Endothelial cell of umbilical vein (primary cell): ENCODE results near the gene CILP2. TPM values are rescaled to one million over a fixed set of nuclear protein-coding genes. Genes with fewer than 3 reads are reported as not detected.

ENCODE experiments used
- BruUV-seq: library from RNA; stranded (reverse); fragments of 400-500 nt; replicated peaks from 2 replicates; lab custom pipeline; 2021; lab: Mats Ljungman, UMichigan
- CTCF ChIA-PET: fragments of 300-600, 350-600 bp; sonication (Branson Sonifier 250); formaldehyde crosslinking; loops from one replicate; lab custom pipeline; 2021; ENCODE audit warnings: antibody characterized with exemption, inconsistent platforms; lab: Charles Lee
- POLR2A ChIA-PET: fragments of 300-600, 350-600 bp; sonication (Branson Sonifier 250); formaldehyde crosslinking; loops from one replicate; lab custom pipeline; 2021; ENCODE audit warnings: antibody characterized with exemption, inconsistent platforms; lab: Charles Lee
- DNase-seq: peaks from one replicate; pipeline ENCODE4 v3.0.0-alpha.2; 2011; ENCODE audit warnings: low read depth, low spot score
- FAIRE-seq: peaks from 2 replicates; lab custom pipeline; 2011; peaks lifted over from hg19 to GRCh38; lab: Jason Lieb, UNC
- H2AFZ ChIP-seq: 2 replicates; pipeline ENCODE4 v1.6.0; 2012; ENCODE audit warnings: low read depth, low read length, control low read depth, inconsistent platforms
- H3K27ac ChIP-seq: 2 replicates; pipeline ENCODE4 v1.5.1; 2011; ENCODE audit warnings: low read depth, mild to moderate bottlenecking, control low read depth, low read length, moderate library complexity; ENCODE audit not compliant: insufficient read depth
- H3K27me3 ChIP-seq, 2 experiments: 2 replicates each; pipeline versions ENCODE4 v1.6.0 to v1.6.1; 2011; ENCODE audit warnings: low read length in 2 of 2, mixed read lengths in 1 of 2; ENCODE audit not compliant: control insufficient read depth in 2 of 2, insufficient read depth in 2 of 2
- H3K36me3 ChIP-seq, 2 experiments: 2 replicates in 1 of 2; 3 replicates in 1 of 2; pipeline ENCODE4 v1.5.1; 2011; ENCODE audit warnings: low read length in 2 of 2, mild to moderate bottlenecking in 1 of 2, moderate library complexity in 1 of 2; ENCODE audit not compliant: control insufficient read depth in 2 of 2, insufficient read depth in 2 of 2; ENCODE audit errors: extremely low read depth in 1 of 2
- H3K4me1 ChIP-seq: 3 replicates; pipeline ENCODE4 v1.5.1; 2011; ENCODE audit warnings: mild to moderate bottlenecking, low read length; ENCODE audit not compliant: control insufficient read depth, insufficient read depth; ENCODE audit errors: extremely low read depth
- H3K4me2 ChIP-seq: 2 replicates; pipeline ENCODE4 v1.6.1; 2011; ENCODE audit warnings: low read length, control low read depth, mixed read lengths; ENCODE audit not compliant: insufficient read depth
- H3K4me3 ChIP-seq, 3 experiments: fragments of 200-600 bp in 1 of 3; sonication (generic), shearing (Covaris generic) in 1 of 3; replicated peaks in 1 of 3; 2 replicates each; pipeline ENCODE4 v1.5.1; 2011 to 2016; ENCODE audit warnings: control low read depth in 3 of 3, low read length in 3 of 3, mild to moderate bottlenecking in 2 of 3, inconsistent platforms in 1 of 3, low read depth in 1 of 3, moderate library complexity in 1 of 3; ENCODE audit not compliant: insufficient read depth in 1 of 3
- H3K79me2 ChIP-seq: 2 replicates; pipeline ENCODE4 v1.6.0; 2012; ENCODE audit warnings: low read length, inconsistent platforms; ENCODE audit not compliant: control insufficient read depth, insufficient read depth
- H3K9ac ChIP-seq: replicated peaks from 2 replicates; pipeline ENCODE3; 2011; ENCODE audit warnings: low read length, control low read depth; ENCODE audit not compliant: insufficient read depth; ENCODE audit errors: extremely low read depth
- H3K9me1 ChIP-seq: replicated peaks from 3 replicates; pipeline ENCODE4 v1.6.0; 2011; ENCODE audit warnings: mild to moderate bottlenecking, low read length; ENCODE audit not compliant: control insufficient read depth, insufficient read depth; ENCODE audit errors: extremely low read depth
- H3K9me3 ChIP-seq: replicated peaks from 2 replicates; pipeline ENCODE4 v1.5.1; 2012; ENCODE audit warnings: low read length, inconsistent platforms; ENCODE audit not compliant: control insufficient read depth, insufficient read depth
- H4K20me1 ChIP-seq: replicated peaks from 2 replicates; pipeline ENCODE3; 2011; ENCODE audit warnings: mild to moderate bottlenecking, low read length; ENCODE audit not compliant: control insufficient read depth, insufficient read depth; ENCODE audit errors: extremely low read depth
- CTCF ChIP-seq, 2 donors: IDR thresholded peaks; 1 replicate in 1 of 2; 2 replicates in 1 of 2; pipeline ENCODE4 v1.5.1; 2011; ENCODE audit warnings: low read length in 2 of 2, mild to moderate bottlenecking in 2 of 2, moderate library complexity in 2 of 2, control low read depth in 1 of 2, inconsistent platforms in 1 of 2, low read depth in 1 of 2; ENCODE audit not compliant: insufficient read depth in 1 of 2; ENCODE audit errors: extremely low read depth in 1 of 2
- EZH2 ChIP-seq: IDR thresholded peaks from 2 replicates; pipeline ENCODE4 v1.6.1; 2012; ENCODE audit warnings: borderline replicate concordance, low read depth, mild to moderate bottlenecking, moderate library complexity, low read length, inconsistent platforms; ENCODE audit not compliant: severe bottlenecking
- FOS ChIP-seq: IDR thresholded peaks from 2 replicates; pipeline ENCODE4 v1.6.1; 2011; ENCODE audit warnings: mild to moderate bottlenecking, low read length, moderate library complexity, borderline replicate concordance; ENCODE audit not compliant: insufficient read depth
- GATA2 ChIP-seq: IDR thresholded peaks from 2 replicates; pipeline ENCODE4 v1.7.0; 2011; ENCODE audit warnings: low read depth, mild to moderate bottlenecking, moderate library complexity, mixed read lengths, low read length; ENCODE audit not compliant: insufficient read length, insufficient read depth
- JUN ChIP-seq: IDR thresholded peaks from 2 replicates; pipeline ENCODE4 v1.6.1; 2011; ENCODE audit warnings: borderline replicate concordance, low read depth; ENCODE audit not compliant: insufficient read length, insufficient read depth
- MAX ChIP-seq: IDR thresholded peaks from 2 replicates; pipeline ENCODE4 v1.6.1; 2011; ENCODE audit not compliant: insufficient read depth, insufficient read length
- MYC ChIP-seq: IDR thresholded peaks from one replicate; pipeline ENCODE4 v1.6.1; 2011; ENCODE audit warnings: mild to moderate bottlenecking, low read depth, low read length
- POLR2A ChIP-seq: IDR thresholded peaks from 2 replicates; pipeline ENCODE4 v1.6.1; 2012; ENCODE audit warnings: low read depth, mild to moderate bottlenecking, control low read depth, low read length
- POLR2AphosphoS5 ChIP-seq: IDR thresholded peaks from 2 replicates; pipeline ENCODE4 v1.6.1; 2012; ENCODE audit warnings: low read depth, mild to moderate bottlenecking, control low read depth, low read length, moderate library complexity; ENCODE audit not compliant: insufficient read depth
- dilution Hi-C: fragments of 300-500 bp; cut with MboI; formaldehyde crosslinking; loops from one replicate; pipeline ENCODE4 v1.15.0; 2019; ENCODE audit warnings: low sequenced_read_pairs; ENCODE audit not compliant: extremely low pct_ligation_motif_present
- intact Hi-C: fragments of 100-400 bp; cut with micrococcal nuclease; formaldehyde crosslinking; loops from one replicate; pipeline ENCODE4 v1.10.0; 2022
- polyA plus RNA-seq, 4 experiments: library from polyadenylated mRNA; depleted of rRNA in 3 of 4; stranded (reverse) in 3 of 4; unstranded in 1 of 4; fragments of >200 nt; gene quantifications; 2 replicates each; pipeline versions ENCODE4 v1.2.1 to v1.2.3, GENCODE V29; 2011 to 2012; ENCODE audit warnings: missing spikeins in 1 of 4
- total RNA-seq: library from RNA; stranded (reverse); gene quantifications from 2 replicates; pipeline ENCODE4 v1.2.3, GENCODE V29; 2021

Gene CILP2
- total and polyA plus RNA-seq, 2 donors (not counting 3 experiments of a cell fraction or from before 2014, with no cell fraction given) = 0.01 TPM; not detected in 1

- Histone ChIP-seq H3K4me3 (no peak overlapping the region), H3K4me1 (no peaks in the 10 kb centered on the region), H3K9me3 (no peaks in the 10 kb centered on the region), H3K79me2 (no peaks in the 10 kb centered on the region), H3K36me3 (no peaks in the 10 kb centered on the region), H3K4me2 (no peak overlapping the region), H4K20me1 (no peaks in the 10 kb centered on the region), H3K9ac (no peak overlapping the region), H3K27ac (no peak overlapping the region), H2AFZ (no peak overlapping the region), H3K27me3 (no peaks in the 10 kb centered on the region), H3K9me1 (no peaks in the 10 kb centered on the region)
- FAIRE-seq = no peak
- TF ChIP-seq FOS = no peak
- no peak for TF ChIP-seq JUN
- no peak for TF ChIP-seq EZH2
- no peak for TF ChIP-seq POLR2A
- no peak for TF ChIP-seq CTCF (IDR thresholded peaks at IDR 0.05; ENCODE audit: extremely low read depth in 1 of 2, insufficient read depth in 1 of 2, low read depth in 1 of 2, low read length in 2 of 2)
- TF ChIP-seq GATA2 = no peak
- no peak for TF ChIP-seq POLR2AphosphoS5
- no peak for TF ChIP-seq MYC
- no peak for TF ChIP-seq MAX
- no peak for DNase-seq
- no TSS peak for BruUV-seq
- dilution Hi-C loops = no loop called here
- intact Hi-C loops = no loop called here
- CTCF ChIA-PET = no interaction called here
- POLR2A ChIA-PET = no interaction called here
These were observed 33.2 kb downstream of the CILP2 start for GRCh38 chr19:19571071-19571786.
